Stimulated activated CD8-positive, alpha-beta memory T cell treated with anti-CD3 and anti-CD28 coated beads, Interleukin-4, amount 100 ng/mL, for 24 hours (primary cell): ENCODE results near the gene WNT9A.

ENCODE experiments used
- DNase-seq: peaks from one replicate; pipeline ENCODE4 v3.0.0-alpha.2; 2020; ENCODE audit warnings: low read depth

WNT9A gene

DNA sequence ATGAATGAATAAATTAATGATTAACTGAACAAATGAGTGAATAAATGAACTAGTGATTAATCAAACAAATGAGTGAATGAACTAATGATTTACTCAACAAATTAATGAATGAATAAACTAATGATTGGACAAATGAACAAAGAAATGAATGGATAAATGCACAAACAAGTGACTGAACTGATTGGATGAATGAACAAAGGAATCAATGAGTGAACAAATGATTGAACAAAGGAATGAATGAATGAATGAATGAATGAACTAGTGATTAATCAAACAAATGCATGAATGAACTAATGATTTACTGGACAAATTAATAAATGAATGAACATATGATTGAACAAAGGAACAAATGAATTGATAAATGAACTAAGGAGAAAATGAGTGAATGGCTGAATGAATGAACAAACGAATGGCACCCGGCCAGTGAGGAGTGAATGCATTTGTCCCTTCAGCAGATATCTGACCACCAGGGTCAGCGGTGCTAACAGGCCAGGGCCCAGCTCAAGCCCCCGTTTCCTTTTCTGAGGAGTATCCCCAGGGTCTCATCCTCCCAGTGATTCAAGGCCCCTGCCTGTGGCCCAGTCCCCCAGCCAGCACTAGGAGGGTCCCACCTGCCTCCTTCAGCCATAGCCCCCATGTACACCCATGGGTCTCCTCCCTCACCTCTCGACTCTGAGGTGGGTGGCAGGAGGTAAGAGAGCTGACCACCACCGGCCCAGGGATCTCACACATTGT lies 49.9 kb downstream of the WNT9A start:
- DNase-seq: no peak

DNA sequence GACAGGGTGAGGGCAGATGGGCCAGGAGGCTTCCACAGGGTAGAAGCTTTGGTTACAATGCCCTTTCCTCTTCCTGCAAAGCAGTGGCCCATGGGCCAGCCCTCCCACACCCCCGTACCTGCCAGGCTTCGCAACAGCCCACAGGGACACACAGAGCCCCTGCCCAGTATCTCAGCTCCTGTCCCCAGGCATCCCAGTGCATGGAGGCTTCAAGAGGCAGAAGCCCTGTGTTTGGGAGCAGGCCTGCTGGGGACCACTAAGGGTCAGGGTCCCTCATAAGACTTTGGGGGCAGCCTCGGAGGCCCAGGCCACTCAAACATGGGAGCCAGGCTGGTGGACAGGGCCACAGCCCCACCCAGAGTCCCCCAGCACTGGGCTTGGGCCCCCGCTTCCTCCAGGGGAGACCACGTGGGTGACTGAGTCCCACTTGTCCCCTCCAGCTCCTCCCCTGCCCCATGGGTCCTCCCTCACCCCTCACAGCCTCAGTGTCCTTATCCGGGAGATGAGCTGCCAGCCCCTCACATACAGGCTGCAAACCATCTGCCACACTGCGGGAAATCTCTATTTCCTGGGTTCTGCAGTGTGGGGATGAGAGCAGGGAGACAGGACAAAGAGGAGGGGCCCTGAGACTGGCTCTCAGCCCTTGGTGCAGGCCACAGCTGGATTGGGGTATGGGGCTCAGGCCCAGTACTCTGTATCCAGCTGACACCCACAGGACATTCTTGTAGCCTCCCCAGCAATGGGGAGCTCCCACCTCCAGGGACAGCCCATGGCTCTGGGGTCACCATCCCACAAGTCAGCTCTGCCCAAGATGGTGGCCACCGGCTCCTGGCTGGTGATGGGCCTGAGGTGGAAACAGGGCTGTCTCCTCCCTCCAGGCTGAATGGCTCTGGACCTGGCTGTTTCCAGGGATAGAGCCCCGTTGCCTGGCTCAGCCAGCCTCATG lies 50.7 kb downstream of the WNT9A start:
- DNase-seq: no peak

DNA sequence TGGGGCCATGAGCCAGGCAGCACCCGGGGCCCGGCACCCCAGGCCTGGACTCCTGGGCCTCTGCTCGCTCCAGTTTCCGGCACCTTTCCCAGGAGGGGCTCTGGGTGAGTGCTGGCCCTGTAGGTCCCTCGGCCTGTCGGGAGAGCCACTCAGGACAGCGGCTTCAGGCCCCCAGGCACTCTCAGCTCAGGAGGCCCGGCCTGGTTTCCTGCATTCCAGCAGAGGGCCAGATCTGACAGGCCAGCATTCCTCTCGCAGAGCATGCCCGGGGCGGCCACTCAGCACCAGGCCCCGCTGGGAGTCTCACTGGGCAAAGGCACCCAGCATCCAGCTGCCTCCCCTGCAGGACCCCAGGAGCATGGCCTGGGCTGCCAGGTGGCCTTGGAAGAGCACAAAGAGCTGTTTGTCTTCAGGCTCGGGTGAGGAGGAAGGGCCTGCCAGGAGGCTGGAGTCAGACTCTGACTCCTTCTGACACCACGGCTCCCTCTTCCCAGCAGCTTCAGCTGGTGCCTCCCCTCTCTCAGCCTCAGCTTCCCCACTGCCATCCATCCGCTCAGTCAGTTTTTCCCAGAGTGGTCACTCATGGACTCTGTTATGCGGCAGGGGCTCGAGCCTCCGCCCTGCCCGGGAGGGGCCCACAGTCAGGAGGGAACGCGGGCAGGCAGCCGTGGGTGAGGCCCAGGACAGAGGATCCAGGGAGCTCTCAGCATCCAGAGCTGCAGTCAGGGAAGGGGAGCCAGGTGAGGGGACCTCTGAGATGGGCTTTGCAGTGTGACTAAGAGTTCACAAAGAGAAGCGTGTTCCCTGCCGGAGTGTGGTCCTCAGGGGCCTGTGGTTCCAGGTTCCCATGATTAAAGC lies 51.7 kb downstream of the WNT9A start:
- no peak for DNase-seq

DNA sequence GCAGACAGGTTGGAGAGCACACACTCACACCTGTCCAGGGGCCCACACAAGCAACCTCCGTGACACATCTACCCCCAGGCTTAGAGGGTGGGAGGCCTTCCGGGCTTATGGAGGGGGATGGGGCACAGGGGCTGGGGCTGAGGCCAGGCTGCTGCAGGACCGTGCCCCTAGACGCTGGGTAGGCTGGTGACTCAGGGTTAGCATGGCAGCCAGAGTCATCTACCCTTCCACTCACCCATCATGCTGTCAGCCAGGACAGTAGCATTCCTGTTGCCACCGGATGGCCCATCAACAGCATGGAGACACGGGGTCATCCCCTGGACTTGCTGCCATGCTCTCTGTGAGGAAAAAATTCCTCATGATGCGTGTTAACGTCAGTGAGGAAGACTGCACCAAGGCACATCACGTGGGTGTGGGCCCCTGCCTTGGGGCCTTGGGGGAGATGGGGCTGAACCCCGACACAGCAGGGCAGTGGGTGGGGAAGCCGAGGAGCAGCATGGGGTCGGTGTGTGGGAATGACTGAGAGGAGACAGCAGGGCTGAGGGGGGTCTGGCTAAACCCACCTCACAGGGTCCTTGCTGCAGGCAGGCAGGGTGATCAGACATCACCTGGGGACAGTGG lies 52.8 kb downstream of the WNT9A start:
- no peak for DNase-seq

DNA sequence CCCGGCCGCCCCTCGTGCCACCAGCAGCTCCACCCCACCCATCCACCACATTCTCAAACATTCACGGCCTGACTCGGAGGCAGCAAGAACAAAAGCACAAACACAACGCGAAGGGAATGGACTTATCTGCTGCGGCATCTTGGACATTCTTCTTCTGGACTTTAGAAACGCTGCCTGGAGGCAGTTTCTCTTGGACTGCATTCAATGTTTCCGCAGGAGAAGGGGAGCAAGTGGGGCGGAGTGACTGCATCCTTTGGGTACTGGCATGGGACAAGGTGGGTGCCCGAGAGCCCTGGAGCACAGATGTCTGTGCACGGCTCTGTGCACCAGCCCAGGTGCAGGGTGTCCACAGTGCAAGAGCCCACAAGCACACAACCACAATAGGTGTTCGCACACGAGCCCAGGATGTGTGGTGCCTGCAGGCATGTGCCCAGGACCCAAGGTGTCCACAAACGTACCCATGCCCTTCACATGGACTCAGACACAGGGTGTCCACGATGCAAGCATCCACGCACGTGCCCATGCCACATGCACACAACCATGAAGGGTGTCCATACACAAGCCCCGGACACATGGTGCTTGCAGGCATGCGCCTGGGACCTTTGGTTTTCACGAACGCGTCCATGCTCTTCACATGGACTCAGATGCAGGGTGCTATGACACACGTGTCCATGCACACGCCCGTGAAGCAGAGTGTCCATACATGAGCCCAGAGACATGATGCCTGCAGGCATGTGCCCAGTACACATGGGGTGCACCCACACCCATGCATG lies 53.6 kb downstream of the WNT9A start:
- DNase-seq: no peak

DNA sequence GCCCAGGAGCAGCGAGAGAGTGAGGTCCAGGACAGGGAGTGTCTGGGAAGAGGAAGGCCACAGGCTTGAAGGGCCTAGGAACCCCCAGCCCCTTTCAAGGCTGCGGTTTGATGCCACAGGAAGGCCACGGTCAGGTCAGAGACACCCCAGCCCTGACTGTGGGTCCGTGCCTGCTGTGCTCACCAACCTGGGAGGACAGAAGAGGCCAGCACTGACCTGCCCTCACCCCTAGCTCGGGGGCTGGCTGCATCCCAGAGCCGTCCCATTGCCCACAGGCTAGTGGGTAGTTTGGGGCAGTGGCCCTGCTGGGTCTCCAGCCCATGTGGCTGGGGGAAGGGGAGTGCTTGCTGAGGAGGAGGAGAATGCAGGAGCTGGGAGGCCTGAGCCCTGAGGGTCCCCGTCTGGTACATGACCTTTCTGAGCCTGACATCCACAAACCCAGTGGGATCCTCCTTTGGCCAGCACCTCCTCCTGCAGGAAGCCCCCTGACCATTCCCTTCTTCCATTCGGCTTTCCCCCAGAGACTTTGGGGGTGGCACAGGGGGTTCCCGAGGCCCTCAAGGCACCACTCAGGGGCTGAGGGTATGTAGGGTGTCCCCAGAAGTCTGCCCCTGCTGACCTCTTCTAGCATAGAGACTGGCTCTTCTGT lies 54.3 kb downstream of the WNT9A start:
- no peak for DNase-seq

DNA sequence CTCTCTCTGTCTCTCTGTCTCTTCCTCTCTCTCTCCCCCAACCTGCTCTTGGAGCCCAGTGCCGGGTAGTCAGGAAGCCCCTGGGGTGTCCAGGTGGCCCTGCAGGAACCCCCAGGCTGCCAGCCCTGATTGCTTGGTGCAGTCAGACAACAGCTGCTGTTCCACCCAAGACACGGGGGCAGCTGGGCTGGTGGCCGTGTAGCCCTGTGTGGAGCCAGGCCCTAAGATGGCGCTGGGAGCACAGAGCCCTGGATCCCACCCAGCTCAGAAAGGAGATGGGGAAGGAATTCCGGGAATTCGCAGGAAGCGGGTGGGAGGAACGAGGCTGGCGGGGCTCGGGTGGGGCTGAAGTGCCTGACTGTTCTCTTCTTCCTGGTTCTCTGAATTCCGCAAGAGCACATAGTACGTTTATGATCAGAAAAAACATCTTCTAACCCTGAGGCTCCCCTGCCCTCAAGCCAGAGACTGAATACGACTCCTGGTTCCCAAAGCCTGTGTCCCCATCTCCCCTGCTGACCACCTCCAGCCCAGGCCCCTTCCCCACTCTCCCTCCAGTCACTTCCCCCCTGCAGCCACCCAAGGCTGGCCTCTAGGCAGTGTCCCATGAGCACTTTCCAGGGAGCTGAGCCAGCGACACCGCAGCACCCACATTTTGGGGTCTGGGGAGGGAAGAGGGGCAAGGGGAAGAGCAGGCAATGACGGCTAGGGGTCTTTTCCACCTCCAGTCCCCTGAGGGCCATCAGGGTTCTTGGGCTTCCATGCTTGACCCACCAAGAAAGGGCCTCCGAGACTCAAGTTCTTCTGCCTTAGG lies 55.0 kb downstream of the WNT9A start:
- no peak for DNase-seq

DNA sequence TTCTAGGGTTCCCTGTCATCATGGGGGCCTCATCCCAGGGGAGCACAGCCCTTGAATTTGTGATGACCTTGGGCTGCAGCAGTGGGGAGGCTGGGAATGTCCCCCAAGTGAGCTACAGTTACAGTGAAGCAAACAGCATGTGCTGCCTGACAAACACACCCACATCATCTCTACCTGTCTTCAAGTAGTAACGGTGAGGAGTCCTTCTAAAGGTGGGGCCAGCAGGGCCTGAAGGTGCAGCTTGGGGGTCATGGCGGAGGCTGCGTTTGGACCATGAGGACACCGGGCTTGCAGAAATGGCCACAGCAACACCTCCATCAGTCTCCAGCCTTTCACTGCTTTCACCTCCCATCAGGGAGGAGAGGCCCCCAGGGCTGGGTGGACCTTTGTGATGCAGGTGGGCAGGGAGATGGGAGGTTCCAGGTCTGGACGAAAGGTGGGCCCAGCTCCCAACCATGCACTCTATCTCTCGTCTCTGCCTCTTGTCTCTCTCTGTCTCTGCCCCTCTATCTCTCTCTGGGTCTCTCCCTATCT lies 55.7 kb downstream of the WNT9A start:
- DNase-seq: no peak

DNA sequence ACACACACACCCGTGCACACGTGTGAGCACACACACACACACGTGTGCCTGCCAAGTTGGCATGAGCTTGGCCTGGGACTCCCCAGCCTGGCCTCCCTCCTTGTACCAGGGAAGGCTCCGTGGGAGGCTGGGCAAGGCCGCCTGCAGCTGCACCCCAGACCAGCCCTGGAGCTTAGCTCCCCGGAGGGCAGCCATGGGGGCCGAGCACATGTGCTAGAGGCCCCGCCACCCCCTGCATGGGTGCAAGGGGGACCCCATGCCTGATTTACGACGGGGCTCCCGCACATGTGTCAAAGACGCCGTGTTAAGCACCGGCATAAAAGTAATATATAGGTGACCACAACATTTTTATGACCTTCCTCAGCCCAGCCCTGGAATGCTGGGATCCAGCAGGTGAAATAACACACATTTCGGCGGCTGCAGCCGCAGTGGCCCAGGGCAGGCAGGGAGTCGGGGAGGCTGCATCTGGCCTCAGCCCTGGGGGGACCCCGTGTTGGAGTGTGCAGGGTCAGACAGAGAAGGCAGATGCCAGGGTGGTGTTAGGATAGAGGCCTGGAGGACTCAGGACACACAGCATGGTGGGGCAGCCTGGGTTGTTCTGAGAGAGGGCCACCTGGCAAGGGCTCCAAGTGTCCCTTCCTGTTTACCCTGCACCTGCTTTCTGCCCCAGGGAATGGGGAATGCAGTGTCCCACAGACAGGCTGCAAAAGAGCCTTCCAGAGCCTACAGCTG lies 56.3 kb downstream of the WNT9A start:
- no peak for DNase-seq

DNA sequence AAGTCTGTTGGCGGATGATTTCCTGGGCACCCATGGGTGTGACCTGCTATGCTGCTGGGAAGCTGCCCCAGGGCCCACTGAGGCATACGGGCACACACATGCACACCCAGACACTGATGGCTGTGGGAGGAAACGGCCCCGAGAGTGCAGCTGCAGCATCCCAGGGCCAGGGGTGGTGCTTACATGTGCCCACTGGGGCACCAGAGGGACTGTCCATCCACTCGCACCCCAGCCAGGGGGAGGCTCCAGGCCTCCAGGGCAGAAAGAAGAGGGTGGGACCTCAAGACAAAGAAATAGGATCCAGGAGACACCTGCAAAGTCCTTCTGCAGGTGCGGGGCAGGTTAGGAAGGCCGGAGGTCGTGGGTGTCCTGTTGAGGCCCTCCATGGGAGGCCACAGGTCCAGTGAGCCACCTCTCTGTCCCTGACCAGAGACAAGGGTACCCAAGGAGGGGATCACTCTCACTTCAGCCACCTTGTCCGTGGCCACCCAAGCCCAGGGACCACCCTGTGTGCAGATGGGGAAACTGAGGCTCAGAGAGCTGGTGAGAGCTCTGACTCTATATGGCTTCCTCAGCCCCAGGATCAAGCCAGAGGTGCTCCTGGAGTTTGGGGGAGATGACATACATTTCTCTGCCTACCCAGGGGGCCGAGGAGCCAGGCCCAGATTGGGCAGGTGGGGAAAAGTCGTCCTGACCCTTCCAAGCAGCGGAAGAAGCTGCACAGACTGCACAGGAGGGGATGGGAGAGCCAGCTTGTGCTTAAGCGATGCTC lies 57.1 kb downstream of the WNT9A start:
- DNase-seq: no peak

DNA sequence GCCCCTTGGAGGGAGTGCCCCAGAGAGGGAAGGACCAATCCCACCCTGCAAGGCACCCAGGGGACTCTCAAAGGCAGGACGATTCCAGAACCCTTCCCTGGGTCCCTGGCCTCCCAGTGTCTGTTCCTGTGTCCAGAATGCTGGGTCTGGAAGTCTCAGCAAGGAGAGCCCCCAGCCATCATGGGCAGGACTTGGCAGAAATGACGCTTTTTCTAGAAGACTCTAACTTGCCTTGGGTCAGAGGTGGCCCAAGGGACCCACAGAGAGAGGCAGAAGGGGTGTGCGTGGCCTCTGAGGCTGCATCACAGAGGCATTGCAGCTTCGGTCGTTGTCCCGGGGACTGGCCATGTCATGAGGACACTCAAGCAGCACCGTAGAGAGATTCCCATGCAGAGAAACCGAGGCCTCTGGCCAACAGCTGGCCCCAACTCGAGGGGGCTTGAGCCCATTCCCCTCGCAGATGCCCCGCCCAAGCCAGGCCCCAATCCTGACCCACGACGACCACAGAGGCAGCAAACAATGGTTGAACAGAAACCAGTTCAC lies 57.8 kb downstream of the WNT9A start:
- DNase-seq: no peak

DNA sequence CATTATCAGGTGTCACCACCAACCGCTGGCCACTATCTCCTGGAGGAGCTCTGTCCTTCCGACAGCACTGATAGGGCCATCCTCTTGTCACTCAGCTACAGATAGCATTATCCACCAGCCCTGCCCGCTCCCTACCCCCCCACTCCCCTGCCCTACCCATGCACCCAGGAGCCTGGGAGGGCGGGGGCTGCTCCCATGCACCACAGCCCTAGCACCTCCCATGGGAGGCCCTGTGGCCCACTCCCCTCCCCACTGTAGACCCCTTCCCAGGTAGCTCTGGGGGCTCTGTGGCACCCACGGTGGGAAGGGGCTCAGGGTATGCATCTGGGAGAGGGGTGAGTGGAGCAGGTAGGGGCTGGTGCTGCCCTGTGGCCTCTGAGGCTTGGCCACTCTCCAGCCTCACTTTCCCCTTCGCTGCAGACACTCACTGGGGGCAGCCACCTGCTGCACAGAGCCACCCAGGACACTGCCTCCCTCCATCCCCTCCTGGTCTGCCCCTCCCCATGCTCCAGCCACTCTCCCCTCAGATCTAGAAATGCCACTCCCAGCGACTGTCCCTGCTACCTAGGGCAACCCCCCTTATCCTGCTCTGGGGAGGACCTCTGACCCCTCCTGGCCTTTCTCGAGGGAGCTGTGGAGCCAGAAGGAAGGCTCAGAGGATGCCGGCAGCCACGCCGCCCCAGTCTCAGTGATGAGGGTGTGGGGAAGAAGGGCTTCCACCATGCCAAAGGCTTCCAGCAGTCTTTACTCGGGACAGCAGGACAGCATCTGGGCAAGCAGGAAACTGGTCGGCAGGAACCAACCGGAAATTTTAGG lies 58.5 kb downstream of the WNT9A start:
- DNase-seq: no peak

DNA sequence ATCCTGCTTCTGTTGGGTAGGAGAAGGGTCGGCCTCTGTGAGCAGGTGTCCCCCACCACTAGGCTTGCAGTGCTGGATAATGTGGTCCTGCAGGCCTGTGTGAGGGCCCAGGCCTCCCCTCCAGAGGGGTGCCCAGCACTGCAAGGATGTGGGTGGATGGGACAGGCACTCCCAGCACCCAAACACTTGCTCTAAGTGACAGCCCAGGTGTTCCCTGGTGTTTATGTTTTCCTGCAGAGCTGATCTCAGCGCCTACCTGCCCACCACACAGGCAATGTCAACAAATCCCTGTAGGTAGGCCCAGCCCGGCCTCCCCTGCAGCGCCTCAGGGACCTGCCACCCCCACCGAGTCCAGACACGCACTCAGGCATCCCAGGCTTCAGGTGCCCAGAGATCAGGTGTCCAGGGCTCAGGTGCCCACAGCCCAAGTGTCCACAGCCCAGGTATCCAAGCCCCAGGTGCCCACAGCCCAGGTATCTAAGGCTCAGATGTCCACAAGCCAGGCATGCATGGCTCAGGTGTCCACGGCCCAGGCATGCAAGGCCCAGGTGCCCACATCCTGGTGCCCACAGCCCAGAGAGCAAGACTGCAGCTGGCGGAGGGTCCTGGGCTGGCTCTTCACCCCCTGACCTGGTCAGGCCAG lies 59.2 kb downstream of the WNT9A start:
- DNase-seq: no peak

DNA sequence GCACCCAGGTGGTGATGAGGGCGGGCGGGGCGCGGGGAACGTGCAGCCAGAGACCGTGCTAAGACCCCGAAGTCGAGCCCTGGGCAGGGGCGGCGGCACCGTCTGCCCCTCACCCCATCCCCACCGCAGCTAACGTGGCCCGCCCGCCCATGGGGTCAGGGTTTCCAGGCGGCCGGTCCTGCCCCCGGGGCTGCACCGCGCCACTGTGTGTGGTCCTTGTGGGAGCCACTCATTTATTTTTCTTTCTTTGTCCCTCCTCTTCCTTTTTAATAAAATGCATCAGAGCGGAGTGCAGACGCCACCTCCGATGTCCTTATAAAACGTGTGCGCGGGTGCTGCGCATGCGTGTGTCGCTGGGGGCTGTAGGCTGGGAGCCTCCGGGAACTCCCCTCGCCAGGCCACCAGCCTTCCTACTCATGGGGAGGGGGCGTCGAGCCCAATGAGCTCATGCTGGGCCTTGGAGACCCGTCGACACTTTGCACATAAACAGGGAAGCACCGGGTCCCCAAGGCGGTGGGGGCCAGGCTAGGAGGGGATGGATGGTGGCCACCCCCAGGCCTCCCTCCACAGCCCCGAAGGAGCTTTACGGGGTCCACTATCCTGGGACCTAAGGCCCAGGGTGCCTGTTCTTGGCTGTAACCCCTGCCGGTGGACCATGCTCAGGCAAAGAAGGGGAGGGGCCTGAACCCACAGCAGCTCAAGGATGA lies 59.9 kb downstream of the WNT9A start:
- DNase-seq: no peak

DNA sequence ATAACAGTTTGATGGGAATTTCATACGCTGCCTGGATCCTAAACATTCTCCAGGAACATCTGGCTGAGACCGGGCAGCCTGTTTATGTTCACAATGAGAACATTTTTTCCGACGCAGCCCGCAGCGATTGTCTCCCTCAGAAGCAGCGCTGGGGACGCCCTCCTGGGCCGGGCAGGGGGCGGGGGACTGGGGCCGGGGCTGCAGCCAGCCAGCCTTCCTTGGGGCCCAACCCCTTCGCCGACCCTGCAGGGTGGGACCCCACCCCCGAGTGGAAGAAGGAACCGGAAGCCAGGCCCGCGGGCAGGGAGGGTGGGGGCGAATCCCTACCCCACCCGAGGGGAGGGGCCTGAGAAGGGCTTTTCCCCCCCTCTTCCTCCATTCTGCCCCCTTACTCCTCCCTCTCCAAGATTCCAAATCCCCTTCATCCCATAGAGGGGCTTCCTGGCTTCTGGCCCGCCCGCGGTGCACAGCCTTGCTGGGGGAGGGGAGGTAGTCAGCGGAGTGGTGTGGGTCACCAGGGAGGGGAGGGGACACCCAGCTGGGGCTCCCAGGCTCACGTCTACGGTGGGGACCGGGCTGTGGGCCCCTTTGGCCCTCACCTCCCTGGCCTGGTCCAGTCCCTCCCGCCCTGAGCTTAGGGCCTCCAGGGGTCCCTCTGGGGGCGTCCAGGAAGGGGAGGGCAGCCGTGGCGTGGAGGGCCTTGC lies 60.6 kb downstream of the WNT9A start:
- no peak for DNase-seq
